GM18873 (cell line): ENCODE results near the gene CEP131.

ENCODE experiments used
- ATAC-seq: cut with Tn5 transposase; IDR thresholded peaks from one replicate; pipeline ENCODE4 v1.9.1; 2021; ENCODE audit warnings: mild to moderate bottlenecking, moderate library complexity, moderate number of reproducible peaks; ENCODE audit not compliant: unreplicated experiment, low FRiP score

CEP131 gene

GRCh38 chr17:81171941-81172340 lies 50.8 kb downstream of the CEP131 start:
- no peak for ATAC-seq

- ATAC-seq = no peak
Measured at GRCh38 chr17:81170727-81171494, 51.9 kb downstream of the CEP131 start.

- ATAC-seq = no peak
Measured at GRCh38 chr17:81169870-81170309, 52.9 kb downstream of the CEP131 start.

- no peak for ATAC-seq
Measured at GRCh38 chr17:81167638-81168037, 55.1 kb downstream of the CEP131 start.

DNA sequence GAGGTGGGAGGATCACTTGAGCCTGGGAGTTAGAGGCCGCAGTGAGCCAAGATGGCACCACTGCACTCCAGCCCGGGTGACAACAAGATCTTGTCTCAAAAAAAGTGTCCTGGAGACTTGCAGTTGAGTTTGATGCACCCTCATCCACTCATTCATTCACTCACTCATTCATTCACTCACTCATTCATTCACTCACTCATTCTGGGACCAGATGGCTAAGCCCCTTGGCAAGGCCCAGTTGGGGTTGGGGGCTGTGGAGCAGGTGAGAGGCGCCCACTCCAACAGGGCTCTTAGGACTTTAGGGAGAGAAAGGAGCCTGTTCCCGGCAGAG lies 55.6 kb downstream of the CEP131 start:
- no peak for ATAC-seq

GRCh38 chr17:81166033-81166492 lies 56.7 kb downstream of the CEP131 start, which contains the start of gene AATK:
Gene AATK, minus strand, starts transcription at chr17:81166221. Its CDS starts 229 bp downstream, at chr17:81165992.
- ATAC-seq = no peak

- ATAC-seq = no peak
Measured at GRCh38 chr17:81165246-81166032, 57.3 kb downstream of the CEP131 start, which contains the start of gene PVALEF. Gene PVALEF, plus strand, starts transcription at chr17:81165507. Its CDS starts 15,720 bp downstream, at chr17:81181227.

GRCh38 chr17:81164371-81165245 lies 58.2 kb downstream of the CEP131 start:
- ATAC-seq = no peak

DNA sequence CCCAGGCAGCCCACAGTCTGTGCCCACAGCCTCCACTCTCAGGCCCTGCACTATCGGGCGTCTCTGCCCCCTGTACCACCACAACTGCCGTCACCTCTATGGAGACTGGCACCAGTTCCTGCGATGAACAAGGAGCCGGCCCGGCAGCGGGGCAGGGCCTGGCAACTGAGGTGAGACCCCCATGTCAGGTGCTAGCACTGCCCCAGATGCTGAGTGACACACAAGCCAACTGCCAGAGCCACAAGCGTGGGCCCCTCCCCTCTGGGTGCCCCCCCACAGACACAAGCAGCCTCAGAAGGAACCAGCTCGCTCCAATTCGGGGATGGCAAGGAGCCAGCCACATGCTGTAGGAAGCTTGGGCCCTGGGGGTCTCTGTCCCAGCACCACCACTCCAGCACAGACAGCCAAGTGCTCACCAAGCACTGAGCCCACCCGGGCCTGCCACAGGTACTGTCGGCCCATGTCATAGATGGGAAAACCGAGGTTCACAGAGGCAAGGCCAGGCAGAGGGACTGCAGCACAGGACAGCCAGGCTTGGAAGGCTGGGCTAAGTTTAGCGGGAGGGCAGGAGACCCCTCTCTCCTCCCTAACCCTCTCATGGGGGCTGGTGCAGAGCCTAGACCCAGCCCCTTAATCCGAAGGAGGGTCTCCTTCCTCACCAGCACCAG lies 58.9 kb downstream of the CEP131 start:
- ATAC-seq = no peak

DNA sequence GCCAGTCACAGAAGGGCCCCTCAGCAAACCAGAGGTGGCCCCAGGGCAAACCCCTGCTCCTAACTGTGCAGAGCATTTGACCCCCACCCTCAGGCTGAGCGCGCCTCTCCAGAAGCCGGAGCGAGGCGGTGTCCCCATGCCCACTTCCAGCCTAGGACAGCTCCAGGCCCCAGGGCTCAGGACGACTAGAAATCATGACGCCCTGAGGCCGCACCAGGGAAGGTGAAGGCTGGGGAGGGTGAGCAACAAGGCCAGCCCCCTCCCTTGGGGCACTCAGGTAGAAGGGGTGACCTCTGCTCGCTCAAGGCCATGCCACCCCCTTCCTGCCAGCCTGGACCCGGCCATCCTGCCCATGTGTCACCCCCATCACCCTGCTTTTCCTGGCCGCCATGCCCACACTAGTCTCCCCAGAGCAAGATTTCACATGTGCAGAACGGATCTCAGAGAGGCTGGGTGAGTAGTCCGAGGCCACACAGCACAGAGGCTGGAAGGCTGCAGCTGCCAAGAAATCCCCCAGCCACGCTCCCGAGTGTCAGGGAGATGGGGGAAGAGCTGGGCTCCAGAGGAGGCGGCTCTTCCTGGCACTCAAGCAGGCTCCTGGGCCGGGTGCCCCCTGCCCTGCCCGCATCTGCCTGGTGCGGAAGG lies 59.6 kb downstream of the CEP131 start:
- no peak for ATAC-seq

DNA sequence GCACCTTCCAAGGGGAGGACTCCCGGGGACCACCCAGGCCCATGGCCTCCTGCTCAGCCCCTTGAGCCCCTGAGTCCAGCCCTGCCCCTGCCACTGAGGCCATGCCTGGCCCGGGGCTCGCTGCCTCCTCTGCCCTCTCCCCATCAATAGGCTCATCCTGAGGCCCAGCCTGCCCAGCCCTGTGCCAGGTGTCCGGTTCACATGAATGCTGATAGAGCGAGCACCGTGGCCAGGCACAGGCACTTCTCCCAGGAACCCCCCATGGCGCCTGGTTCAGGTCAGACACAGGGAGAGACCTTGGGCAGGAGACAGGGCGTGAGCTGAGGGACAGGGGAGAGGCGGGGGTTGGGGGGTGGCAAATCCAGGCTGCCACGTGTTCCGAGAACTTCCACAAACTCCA lies 60.3 kb downstream of the CEP131 start:
- ATAC-seq = no peak

DNA sequence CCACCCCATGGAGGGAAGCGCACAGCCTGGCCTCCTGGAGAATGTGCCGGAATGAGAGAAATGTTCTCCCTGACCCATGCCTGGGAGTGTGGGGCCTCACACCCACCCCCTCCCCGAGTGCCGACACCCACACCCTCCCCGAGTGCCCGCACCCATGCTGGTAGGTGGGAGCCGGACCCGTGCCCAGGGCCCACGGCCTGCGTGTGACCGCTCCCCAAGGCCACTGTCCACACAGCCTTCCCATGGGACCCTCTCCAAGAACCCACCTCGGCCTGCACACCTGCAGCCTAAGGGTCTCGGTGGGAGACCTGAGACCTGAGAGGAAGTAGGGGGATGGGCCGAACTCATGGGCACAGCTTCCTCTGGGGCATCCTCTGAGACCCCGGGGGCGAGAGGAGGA lies 60.8 kb downstream of the CEP131 start:
- no peak for ATAC-seq

- no peak for ATAC-seq
Measured at GRCh38 chr17:81161536-81161935, 61.2 kb downstream of the CEP131 start.

- no peak for ATAC-seq
Measured at GRCh38 chr17:81160747-81161453, 61.9 kb downstream of the CEP131 start.

DNA sequence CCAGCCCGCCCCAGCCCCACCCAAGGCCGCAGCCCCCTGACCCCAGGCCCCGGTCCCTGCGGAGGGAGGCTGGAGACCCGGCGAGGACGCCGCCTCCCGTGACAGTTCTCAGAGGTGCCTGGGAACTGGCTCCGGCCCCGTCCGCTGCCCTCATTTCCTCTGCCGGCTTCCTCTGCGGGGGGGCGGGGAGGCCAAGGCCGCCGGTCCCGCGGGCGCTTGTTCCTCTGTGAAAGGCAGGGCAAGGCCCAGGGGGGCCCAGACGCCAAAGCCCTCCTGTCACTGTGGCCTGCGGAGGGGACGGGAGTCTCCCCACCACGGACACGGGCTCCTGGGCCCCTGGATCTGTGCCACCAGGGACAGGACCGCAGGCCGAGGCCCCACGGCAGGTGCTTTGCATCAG lies 62.5 kb downstream of the CEP131 start:
- ATAC-seq = no peak

DNA sequence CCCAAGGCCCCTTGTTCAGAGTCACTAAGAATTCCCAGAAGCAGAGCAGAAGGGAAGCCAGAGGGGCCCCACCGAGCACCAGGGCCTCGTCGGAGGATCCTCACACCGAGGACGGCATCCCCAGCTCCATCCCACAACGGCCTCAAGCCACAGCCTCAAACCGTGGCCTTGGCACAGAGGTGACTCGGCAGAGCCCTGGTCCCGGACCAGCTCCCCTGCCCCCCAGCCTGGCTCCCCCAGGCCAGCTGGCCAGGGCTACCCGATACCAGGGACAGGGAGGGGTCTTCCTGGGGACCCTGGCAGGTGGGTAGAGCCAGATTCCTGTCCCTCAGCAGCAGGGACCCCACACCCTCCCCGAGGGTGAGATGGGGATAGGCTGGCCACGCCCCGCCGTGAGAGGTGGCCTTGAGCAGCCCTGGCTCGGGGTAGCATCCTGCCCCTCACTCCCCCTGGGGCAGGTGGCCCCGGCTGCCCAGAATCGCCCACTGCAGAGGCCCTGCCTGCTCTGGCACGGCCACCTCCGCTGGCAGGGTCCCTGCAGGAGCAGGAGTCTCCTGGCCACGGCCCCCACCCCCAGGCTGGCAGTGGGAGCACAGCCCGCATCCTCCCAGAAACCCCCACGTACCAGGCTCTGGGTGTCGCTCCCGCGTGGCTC lies 63.0 kb downstream of the CEP131 start:
- ATAC-seq = no peak

GRCh38 chr17:81158688-81159590 lies 63.8 kb downstream of the CEP131 start:
- no peak for ATAC-seq
